ENCODE results near the gene SUSD1.

GRCh38 chr9:112145886-112146285 is 29.2 kb downstream of the SUSD1 start:
- TF ChIP-seq CTCF (IDR thresholded peaks at IDR 0.05) (no peak), SIN3A (IDR thresholded peaks at IDR 0.05; ENCODE audit: borderline replicate concordance, insufficient read depth, low read depth, low read length) (no peak), TCF7L2 (IDR thresholded peaks at IDR 0.05; ENCODE audit: low read depth, low read length) (no peak), POLR2AphosphoS5 (IDR thresholded peaks at IDR 0.05; ENCODE audit: low read depth, low read length) (no peak), REST (IDR thresholded peaks at IDR 0.05; ENCODE audit: insufficient read depth in 1 of 2, low read depth in 2 of 2, low read length in 1 of 2) (no peak)
